ENCODE measurements around the gene DDR1. TPM values are rescaled to one million over a fixed set of nuclear protein-coding genes. Genes with fewer than 3 reads are reported as not detected.
"Not testable (repeated sequence)": the region's sequence is repeated elsewhere in the genome, so short reads cannot be mapped to it uniquely, and the experiment has no call there.

The DDR1 gene
- total and polyA plus RNA-seq, 2 experiments from 2014 or later: 58.3 to 154 TPM

DNA sequence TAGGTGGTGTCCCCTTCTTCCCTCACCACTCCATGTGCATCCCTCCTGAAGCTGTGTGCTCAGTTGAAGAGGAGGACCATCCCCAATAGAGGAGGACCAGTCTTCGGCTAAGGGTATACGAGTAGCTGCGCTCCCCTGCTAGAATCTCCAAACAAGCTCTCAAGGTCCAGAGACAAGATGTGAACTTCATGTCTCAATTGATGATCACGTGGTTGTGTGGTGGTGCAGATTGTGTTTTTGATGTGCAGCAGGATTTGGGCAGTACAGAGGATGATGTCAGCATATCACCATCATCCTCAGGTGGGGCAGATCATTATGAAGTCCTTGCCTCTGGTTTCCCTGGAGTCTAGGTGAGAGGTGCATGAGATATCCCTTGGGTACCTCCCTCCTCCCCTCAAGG lies 20.0 kb upstream of the DDR1 start:
- Mint-ChIP-seq H3K27ac (no peak overlapping the region), H3K4me3 (no peak overlapping the region), H3K36me3 (ENCODE audit: low read depth) (peaks cover 30% of the 10 kb centered on the region), H3K27me3 (ENCODE audit: insufficient read depth, low read depth, poor library complexity) (peaks cover 6% of the 10 kb centered on the region), H3K4me1 (no peaks in the 10 kb centered on the region), H3K9me3 (peaks cover 44% of the 10 kb centered on the region)
- TF ChIP-seq, protein P1, sequence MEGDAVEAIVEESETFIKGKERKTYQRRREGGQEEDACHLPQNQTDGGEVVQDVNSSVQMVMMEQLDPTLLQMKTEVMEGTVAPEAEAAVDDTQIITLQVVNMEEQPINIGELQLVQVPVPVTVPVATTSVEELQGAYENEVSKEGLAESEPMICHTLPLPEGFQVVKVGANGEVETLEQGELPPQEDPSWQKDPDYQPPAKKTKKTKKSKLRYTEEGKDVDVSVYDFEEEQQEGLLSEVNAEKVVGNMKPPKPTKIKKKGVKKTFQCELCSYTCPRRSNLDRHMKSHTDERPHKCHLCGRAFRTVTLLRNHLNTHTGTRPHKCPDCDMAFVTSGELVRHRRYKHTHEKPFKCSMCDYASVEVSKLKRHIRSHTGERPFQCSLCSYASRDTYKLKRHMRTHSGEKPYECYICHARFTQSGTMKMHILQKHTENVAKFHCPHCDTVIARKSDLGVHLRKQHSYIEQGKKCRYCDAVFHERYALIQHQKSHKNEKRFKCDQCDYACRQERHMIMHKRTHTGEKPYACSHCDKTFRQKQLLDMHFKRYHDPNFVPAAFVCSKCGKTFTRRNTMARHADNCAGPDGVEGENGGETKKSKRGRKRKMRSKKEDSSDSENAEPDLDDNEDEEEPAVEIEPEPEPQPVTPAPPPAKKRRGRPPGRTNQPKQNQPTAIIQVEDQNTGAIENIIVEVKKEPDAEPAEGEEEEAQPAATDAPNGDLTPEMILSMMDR (conservative IDR thresholded peaks at IDR 0.05; ENCODE audit: low read depth in 2 of 2): no peak
- TF ChIP-seq EZH2 (IDR thresholded peaks at IDR 0.05; ENCODE audit: low read depth, unreplicated experiment): no peak
- TF ChIP-seq, protein P2, sequence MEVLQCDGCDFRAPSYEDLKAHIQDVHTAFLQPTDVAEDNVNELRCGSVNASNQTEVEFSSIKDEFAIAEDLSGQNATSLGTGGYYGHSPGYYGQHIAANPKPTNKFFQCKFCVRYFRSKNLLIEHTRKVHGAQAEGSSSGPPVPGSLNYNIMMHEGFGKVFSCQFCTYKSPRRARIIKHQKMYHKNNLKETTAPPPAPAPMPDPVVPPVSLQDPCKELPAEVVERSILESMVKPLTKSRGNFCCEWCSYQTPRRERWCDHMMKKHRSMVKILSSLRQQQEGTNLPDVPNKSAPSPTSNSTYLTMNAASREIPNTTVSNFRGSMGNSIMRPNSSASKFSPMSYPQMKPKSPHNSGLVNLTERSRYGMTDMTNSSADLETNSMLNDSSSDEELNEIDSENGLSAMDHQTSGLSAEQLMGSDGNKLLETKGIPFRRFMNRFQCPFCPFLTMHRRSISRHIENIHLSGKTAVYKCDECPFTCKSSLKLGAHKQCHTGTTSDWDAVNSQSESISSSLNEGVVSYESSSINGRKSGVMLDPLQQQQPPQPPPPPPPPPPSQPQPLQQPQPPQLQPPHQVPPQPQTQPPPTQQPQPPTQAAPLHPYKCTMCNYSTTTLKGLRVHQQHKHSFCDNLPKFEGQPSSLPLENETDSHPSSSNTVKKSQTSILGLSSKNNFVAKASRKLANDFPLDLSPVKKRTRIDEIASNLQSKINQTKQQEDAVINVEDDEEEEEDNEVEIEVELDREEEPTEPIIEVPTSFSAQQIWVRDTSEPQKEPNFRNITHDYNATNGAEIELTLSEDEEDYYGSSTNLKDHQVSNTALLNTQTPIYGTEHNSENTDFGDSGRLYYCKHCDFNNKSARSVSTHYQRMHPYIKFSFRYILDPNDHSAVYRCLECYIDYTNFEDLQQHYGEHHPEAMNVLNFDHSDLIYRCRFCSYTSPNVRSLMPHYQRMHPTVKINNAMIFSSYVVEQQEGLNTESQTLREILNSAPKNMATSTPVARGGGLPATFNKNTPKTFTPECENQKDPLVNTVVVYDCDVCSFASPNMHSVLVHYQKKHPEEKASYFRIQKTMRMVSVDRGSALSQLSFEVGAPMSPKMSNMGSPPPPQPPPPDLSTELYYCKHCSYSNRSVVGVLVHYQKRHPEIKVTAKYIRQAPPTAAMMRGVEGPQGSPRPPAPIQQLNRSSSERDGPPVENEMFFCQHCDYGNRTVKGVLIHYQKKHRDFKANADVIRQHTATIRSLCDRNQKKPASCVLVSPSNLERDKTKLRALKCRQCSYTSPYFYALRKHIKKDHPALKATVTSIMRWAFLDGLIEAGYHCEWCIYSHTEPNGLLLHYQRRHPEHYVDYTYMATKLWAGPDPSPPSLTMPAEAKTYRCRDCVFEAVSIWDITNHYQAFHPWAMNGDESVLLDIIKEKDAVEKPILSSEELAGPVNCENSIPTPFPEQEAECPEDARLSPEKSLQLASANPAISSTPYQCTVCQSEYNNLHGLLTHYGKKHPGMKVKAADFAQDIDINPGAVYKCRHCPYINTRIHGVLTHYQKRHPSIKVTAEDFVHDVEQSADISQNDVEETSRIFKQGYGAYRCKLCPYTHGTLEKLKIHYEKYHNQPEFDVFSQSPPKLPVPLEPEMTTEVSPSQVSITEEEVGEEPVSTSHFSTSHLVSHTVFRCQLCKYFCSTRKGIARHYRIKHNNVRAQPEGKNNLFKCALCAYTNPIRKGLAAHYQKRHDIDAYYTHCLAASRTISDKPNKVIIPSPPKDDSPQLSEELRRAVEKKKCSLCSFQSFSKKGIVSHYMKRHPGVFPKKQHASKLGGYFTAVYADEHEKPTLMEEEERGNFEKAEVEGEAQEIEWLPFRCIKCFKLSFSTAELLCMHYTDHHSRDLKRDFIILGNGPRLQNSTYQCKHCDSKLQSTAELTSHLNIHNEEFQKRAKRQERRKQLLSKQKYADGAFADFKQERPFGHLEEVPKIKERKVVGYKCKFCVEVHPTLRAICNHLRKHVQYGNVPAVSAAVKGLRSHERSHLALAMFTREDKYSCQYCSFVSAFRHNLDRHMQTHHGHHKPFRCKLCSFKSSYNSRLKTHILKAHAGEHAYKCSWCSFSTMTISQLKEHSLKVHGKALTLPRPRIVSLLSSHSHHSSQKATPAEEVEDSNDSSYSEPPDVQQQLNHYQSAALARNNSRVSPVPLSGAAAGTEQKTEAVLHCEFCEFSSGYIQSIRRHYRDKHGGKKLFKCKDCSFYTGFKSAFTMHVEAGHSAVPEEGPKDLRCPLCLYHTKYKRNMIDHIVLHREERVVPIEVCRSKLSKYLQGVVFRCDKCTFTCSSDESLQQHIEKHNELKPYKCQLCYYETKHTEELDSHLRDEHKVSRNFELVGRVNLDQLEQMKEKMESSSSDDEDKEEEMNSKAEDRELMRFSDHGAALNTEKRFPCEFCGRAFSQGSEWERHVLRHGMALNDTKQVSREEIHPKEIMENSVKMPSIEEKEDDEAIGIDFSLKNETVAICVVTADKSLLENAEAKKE (CRISPR knock-in tag; IDR thresholded peaks at IDR 0.05): no peak
- DNase-seq (ENCODE audit: low spot score) (no peak), ATAC-seq (no peak)
- Histone ChIP-seq H3K36me3 (ENCODE audit: insufficient read depth) (peaks cover 5% of the 10 kb centered on the region; the same call in 1 of the 2 replicates), H3K79me2 (replicated peaks; ENCODE audit: insufficient read depth) (no peaks in the 10 kb centered on the region), H3K4me1 (ENCODE audit: insufficient read depth) (no peaks in the 10 kb centered on the region), H4K20me1 (replicated peaks; ENCODE audit: insufficient read depth) (no peaks in the 10 kb centered on the region), H3K4me2 (no peak overlapping the region), H3K27ac (ENCODE audit: low read depth) (no peak overlapping the region), H2AFZ (no peak overlapping the region), H3K27me3 (ENCODE audit: insufficient read depth) (no peaks in the 10 kb centered on the region), H3K4me3 (no peak overlapping the region), H3K9me2 (ENCODE audit: insufficient read depth) (peaks cover 6% of the 10 kb centered on the region; the same call in 1 of the 2 replicates), H3F3A (replicated peaks; ENCODE audit: low read depth) (0 out of 2 replicates have a peak, but pooled peaks cover 3% of the 10 kb centered on the region)

DNA sequence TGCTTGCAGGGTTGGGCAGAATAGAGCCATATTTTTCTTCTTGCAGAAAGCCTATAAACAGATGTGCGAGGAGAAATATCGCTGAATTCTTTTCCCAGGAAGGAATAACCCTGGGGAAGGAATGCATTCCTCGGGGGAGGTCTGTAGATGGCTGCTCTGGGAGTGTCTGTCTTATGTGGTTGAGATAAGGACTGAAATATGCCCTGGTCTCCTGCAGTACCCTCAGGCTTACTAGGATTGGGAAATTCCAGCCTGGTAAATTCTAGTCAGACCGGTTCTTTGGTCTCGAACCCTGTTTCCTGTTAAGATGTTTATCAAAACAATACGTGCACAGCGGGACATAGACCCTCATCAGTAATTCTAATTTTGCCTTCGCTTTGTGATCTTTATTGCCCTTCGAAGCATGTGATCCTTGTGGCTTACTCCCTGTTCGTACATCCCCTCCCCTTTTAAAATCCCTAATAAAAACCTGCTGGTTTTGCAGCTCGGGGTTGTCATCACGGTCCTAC lies 15.0 kb upstream of the DDR1 start:
- peaks cover 19% of the 10 kb centered on the region for H3K36me3 ChIP-seq (ENCODE audit: insufficient read depth)
- not testable (repeated sequence) for H3K79me2 ChIP-seq (replicated peaks; ENCODE audit: insufficient read depth); H3K27ac Mint-ChIP-seq; H3K4me3 ChIP-seq; H3K27me3 Mint-ChIP-seq (ENCODE audit: insufficient read depth, low read depth, poor library complexity); ATAC-seq; H3K4me3 Mint-ChIP-seq; H3K27me3 ChIP-seq (ENCODE audit: insufficient read depth); H3K4me1 ChIP-seq (ENCODE audit: insufficient read depth); H3K4me1 Mint-ChIP-seq; H2AFZ ChIP-seq; H4K20me1 ChIP-seq (replicated peaks; ENCODE audit: insufficient read depth); H3K27ac ChIP-seq (ENCODE audit: low read depth); H3F3A ChIP-seq (replicated peaks; ENCODE audit: low read depth); H3K4me2 ChIP-seq
- peaks cover 10% of the 10 kb centered on the region for H3K9me2 ChIP-seq (ENCODE audit: insufficient read depth)
- peaks cover 66% of the 10 kb centered on the region for H3K9me3 Mint-ChIP-seq
- H3K36me3 Mint-ChIP-seq (ENCODE audit: low read depth): peaks cover 54% of the 10 kb centered on the region
- TF ChIP-seq ZNF331 (CRISPR knock-in tag; IDR thresholded peaks at IDR 0.05; ENCODE audit: low read depth): 0 out of 2 replicates have a peak, but pooled peaks have one; percentile 16
- DNase-seq (ENCODE audit: low spot score): peak; percentile 64

Data from GM23338 (cell line).